GM12865 (cell line): ENCODE measurements around the gene NKTR.

Source experiments
- DNase-seq: peaks from one replicate; pipeline ENCODE4 v3.0.0; 2010; ENCODE audit warnings: low read depth
- H3K4me3 ChIP-seq: 2 replicates; pipeline ENCODE4 v1.5.1; 2011; ENCODE audit warnings: mild to moderate bottlenecking, low read depth, low read length, control low read depth
- CTCF ChIP-seq: IDR thresholded peaks from 2 replicates; pipeline ENCODE4 v1.5.1; 2011; ENCODE audit warnings: low read length, control low read depth, low read depth, inconsistent platforms; ENCODE audit not compliant: insufficient read depth; ENCODE audit errors: missing control alignments

NKTR gene

GRCh38 chr3:42612217-42612616 lies 11.7 kb downstream of the NKTR start:
- DNase-seq = no peak
- no peak for TF ChIP-seq CTCF
- H3K4me3 ChIP-seq = no peak overlapping the region

- peak; percentile 37 for DNase-seq
- no peak overlapping the region for H3K4me3 ChIP-seq
- no peak for TF ChIP-seq CTCF
Measured at GRCh38 chr3:42612928-42613327, 12.4 kb downstream of the NKTR start.

- DNase-seq = no peak
- TF ChIP-seq CTCF = peak; percentile 38
- H3K4me3 ChIP-seq = no peak overlapping the region
Measured at GRCh38 chr3:42613462-42613861, 13.0 kb downstream of the NKTR start.

GRCh38 chr3:42631620-42632019 lies 31.1 kb downstream of the NKTR start:
- no peak for TF ChIP-seq CTCF
- H3K4me3 ChIP-seq = no peak overlapping the region
- no peak for DNase-seq

- no peak overlapping the region for H3K4me3 ChIP-seq
- no peak for TF ChIP-seq CTCF
- DNase-seq = no peak
Measured at GRCh38 chr3:42632146-42632545, 31.7 kb downstream of the NKTR start.

- DNase-seq = no peak
- no peak for TF ChIP-seq CTCF
- H3K4me3 ChIP-seq = no peak overlapping the region
Measured at GRCh38 chr3:42633544-42633943, 33.1 kb downstream of the NKTR start.

- no peak for TF ChIP-seq CTCF
- no peak overlapping the region for H3K4me3 ChIP-seq
- DNase-seq = peak; percentile 54
Measured at GRCh38 chr3:42635111-42635510, 34.6 kb downstream of the NKTR start.
